ENCODE data around the gene NRG2. TPM values are rescaled to one million over a fixed set of nuclear protein-coding genes. Genes with fewer than 3 reads are reported as not detected.

The NRG2 gene
- total and polyA plus RNA-seq, 4 donors = 2.4 to 11.5 (median 7.3) TPM

DNA sequence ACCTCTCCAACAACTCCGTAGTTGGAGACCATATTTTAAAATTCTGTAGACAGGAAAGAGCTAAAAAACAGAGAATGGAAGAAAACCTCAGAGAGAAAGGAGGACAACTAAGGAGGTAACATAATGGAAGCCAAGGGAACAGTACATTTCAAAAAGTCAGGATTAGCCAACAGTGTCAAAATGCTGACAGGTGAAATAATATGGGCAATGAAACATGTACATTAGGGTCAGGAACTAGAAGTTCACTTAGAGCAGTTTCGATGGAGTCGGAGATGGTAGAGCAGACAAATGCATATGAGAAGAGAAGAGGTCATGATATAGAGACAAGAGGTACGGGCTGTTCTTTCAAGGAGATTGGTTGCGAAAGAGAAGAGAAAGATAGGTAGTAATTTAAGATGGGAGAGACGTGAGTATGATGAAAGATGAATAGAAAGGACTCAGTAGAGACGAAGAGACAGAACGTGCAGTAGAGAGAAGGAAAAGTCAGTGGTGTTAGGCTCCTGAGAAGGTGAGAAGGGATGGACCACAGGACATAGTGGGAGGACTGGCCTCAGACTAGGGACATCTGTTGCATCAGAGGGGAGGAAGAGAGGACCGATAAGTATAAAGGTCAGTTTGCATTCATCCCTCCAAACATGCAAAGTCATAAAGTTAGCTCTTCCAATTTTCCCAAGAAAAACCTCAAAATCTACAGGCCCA lies 25.6 kb downstream of the NRG2 start:
- Histone ChIP-seq H3K9me3 (ENCODE audit: control insufficient read depth, insufficient read depth, low read length) (no peaks in the 10 kb centered on the region), H3K36me3 (ENCODE audit: control insufficient read depth, insufficient read depth, low read length) (no peaks in the 10 kb centered on the region), H3K27ac (ENCODE audit: low read depth, low read length) (no peak overlapping the region), H3K4me1 (ENCODE audit: control insufficient read depth, insufficient read depth, low read length) (no peaks in the 10 kb centered on the region), H3K4me3 (ENCODE audit: low read depth, low read length) (no peak overlapping the region), H3K27me3 (ENCODE audit: control insufficient read depth, insufficient read depth, low read length) (no peaks in the 10 kb centered on the region)
- WGBS (ENCODE audit: insufficient coverage) = 95% methylated on average over 7 of the region's 9 CpGs
- no peak for DNase-seq (ENCODE audit: low read depth in 4 of 6, low spot score in 6 of 6)

DNA sequence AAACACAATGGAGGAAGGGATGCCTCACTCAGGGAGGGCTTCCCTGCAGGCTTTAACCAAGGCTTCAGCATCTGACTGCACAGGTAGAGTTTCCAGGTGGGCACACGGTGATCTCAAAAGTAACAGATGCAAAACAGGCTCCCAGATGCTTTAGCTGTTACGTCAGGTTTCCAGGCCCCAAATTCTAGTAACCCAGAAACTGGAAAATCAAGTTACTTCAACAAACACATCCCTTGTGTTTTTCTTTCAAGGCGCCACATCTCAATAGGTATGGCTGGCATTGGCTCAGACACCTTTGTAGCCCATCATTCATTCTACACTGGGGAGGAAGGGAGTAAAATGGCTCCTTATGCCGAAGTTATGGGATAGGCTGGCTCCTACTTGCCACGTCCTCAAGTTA lies 27.4 kb downstream of the NRG2 start:
- H3K27me3 ChIP-seq (ENCODE audit: control insufficient read depth, insufficient read depth, low read length) = no peaks in the 10 kb centered on the region
- WGBS (ENCODE audit: insufficient coverage) = 84% methylated on average over 3 of the region's 5 CpGs
- H3K36me3 ChIP-seq (ENCODE audit: control insufficient read depth, insufficient read depth, low read length) = no peaks in the 10 kb centered on the region
- no peak overlapping the region for H3K27ac ChIP-seq (ENCODE audit: low read depth, low read length)
- no peaks in the 10 kb centered on the region for H3K9me3 ChIP-seq (ENCODE audit: control insufficient read depth, insufficient read depth, low read length)
- no peak for DNase-seq (ENCODE audit: low read depth in 4 of 6, low spot score in 6 of 6)
- no peak overlapping the region for H3K4me3 ChIP-seq (ENCODE audit: low read depth, low read length)
- no peaks in the 10 kb centered on the region for H3K4me1 ChIP-seq (ENCODE audit: control insufficient read depth, insufficient read depth, low read length)

DNA sequence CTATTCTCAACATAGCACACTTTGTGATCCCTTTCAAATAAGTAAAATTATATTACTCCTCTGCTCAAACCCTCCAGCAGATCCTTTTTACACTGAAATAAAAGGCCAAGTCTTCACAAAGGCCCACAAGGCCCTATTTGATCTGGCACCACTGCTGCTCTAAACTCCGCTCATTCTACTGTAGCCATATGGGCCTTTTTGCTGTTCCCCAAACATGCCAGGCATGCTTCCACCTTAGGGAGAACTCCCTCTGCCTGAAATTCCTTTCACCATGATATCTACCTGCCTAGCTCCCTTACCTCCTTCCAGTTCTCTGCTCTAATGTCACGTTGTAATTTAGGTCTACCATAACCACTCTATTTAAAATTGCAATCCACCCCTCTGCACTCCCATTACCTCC lies 28.3 kb downstream of the NRG2 start:
- Histone ChIP-seq H3K4me1 (ENCODE audit: control insufficient read depth, insufficient read depth, low read length) (no peaks in the 10 kb centered on the region), H3K27me3 (ENCODE audit: control insufficient read depth, insufficient read depth, low read length) (no peaks in the 10 kb centered on the region), H3K9me3 (ENCODE audit: control insufficient read depth, insufficient read depth, low read length) (no peaks in the 10 kb centered on the region), H3K36me3 (ENCODE audit: control insufficient read depth, insufficient read depth, low read length) (no peaks in the 10 kb centered on the region), H3K4me3 (ENCODE audit: low read depth, low read length) (no peak overlapping the region), H3K27ac (ENCODE audit: low read depth, low read length) (no peak overlapping the region)
- 100% methylated on average over 1 of the region's 2 CpGs for WGBS (ENCODE audit: insufficient coverage)
- no peak for DNase-seq (ENCODE audit: low read depth in 4 of 6, low spot score in 6 of 6)

DNA sequence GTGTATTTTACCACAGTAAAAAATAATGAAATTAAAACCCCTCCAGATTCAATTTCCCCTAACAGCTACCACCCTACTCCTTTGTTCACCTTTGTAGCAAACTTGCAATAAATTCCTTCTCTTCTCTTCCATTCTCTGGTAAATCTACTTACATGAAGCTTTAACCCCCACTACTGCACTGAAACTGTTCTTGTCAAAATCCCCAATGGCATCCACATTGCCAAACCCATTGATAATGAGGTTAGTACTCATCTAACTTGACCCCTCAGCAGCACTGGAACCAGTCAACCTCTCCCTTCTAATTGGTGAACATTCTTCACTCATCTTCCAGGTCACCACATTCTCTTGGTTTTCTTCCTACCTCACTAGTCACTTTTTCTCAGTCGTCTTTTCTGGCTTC lies 29.6 kb downstream of the NRG2 start:
- H3K36me3 ChIP-seq (ENCODE audit: control insufficient read depth, insufficient read depth, low read length) = no peaks in the 10 kb centered on the region
- H3K27ac ChIP-seq (ENCODE audit: low read depth, low read length) = no peak overlapping the region
- no peaks in the 10 kb centered on the region for H3K4me1 ChIP-seq (ENCODE audit: control insufficient read depth, insufficient read depth, low read length)
- no peak for DNase-seq (ENCODE audit: low read depth in 4 of 6, low spot score in 6 of 6)
- H3K4me3 ChIP-seq (ENCODE audit: low read depth, low read length) = no peak overlapping the region
- no peaks in the 10 kb centered on the region for H3K9me3 ChIP-seq (ENCODE audit: control insufficient read depth, insufficient read depth, low read length)
- no peaks in the 10 kb centered on the region for H3K27me3 ChIP-seq (ENCODE audit: control insufficient read depth, insufficient read depth, low read length)
- WGBS (ENCODE audit: insufficient coverage) = no CpG with 5 or more reads among the region's 1 CpG

DNA sequence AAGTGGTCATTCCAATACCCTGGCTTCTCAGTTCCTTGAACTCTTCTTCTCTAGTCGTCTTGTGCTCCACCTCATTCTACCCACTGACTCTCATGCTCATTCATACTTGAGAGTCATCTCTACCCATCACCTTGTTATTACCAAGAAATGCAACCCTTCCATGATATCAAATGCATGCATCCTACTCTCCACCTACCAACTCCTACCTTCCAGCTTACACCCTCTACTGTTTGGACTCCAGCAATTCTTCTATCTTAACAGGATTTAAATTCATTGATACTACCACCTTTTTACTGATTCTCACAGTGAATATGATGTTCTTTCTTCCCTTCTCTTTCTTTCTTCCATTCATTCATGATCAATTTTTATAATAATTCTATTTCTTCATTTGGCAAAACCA lies 30.7 kb downstream of the NRG2 start:
- Histone ChIP-seq H3K9me3 (ENCODE audit: control insufficient read depth, insufficient read depth, low read length) (no peaks in the 10 kb centered on the region), H3K27me3 (ENCODE audit: control insufficient read depth, insufficient read depth, low read length) (no peaks in the 10 kb centered on the region), H3K4me3 (ENCODE audit: low read depth, low read length) (no peak overlapping the region), H3K27ac (ENCODE audit: low read depth, low read length) (no peak overlapping the region), H3K36me3 (ENCODE audit: control insufficient read depth, insufficient read depth, low read length) (no peaks in the 10 kb centered on the region), H3K4me1 (ENCODE audit: control insufficient read depth, insufficient read depth, low read length) (no peaks in the 10 kb centered on the region)
- DNase-seq (ENCODE audit: low read depth in 4 of 6, low spot score in 6 of 6) = no peak
- WGBS (ENCODE audit: insufficient coverage) = 78% methylated on average over 1 of the region's 1 CpG

DNA sequence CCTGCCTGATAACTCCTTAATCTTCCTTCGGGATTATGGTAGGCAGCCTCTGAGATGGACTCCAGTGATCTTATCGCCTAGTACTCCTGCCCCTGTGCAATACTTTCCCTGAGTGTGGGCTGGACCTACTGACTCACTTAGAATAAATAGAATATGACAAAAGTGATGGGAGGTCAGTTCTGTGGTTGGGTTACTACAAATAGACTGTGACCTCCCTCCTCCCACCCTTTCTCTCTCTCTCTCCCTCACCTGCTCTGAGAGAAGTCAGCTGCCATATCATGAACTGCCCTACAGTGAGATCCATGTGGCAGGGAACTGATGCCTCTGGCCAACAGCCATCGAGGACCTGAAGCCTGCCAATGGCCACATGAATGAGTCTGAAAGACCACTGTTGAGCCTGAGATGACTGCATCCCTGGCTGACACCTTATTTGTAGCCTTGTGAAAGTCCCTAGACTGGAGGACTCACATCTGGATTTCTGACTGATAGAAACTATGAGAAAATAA lies 31.7 kb downstream of the NRG2 start:
- no peak for DNase-seq (ENCODE audit: low read depth in 4 of 6, low spot score in 6 of 6)
- no peaks in the 10 kb centered on the region for H3K36me3 ChIP-seq (ENCODE audit: control insufficient read depth, insufficient read depth, low read length)
- no peaks in the 10 kb centered on the region for H3K27me3 ChIP-seq (ENCODE audit: control insufficient read depth, insufficient read depth, low read length)
- H3K4me3 ChIP-seq (ENCODE audit: low read depth, low read length) = no peak overlapping the region
- H3K27ac ChIP-seq (ENCODE audit: low read depth, low read length) = no peak overlapping the region
- H3K4me1 ChIP-seq (ENCODE audit: control insufficient read depth, insufficient read depth, low read length) = no peaks in the 10 kb centered on the region
- no peaks in the 10 kb centered on the region for H3K9me3 ChIP-seq (ENCODE audit: control insufficient read depth, insufficient read depth, low read length)
- WGBS (ENCODE audit: insufficient coverage) = 62% methylated on average over 2 of the region's 3 CpGs

DNA sequence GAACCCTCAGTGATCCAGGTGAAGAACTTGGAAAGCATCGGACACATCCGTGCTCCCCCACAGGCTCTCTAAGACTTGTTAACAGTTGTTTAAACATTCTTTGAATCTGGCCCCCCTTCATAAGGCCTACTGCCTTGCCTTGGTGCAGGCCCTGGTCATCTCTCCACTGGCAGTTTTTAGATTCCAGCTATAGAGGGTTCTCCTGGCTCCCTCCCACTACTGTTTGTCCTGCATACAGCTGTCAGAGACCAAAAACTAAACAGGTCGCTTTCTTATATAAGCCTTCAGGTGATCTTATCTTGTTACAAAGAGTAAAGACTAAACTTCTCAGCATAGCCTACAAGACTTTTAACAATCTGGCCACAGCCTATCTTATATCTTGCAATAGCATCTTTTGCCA lies 32.3 kb downstream of the NRG2 start:
- Histone ChIP-seq H3K4me1 (ENCODE audit: control insufficient read depth, insufficient read depth, low read length) (no peaks in the 10 kb centered on the region), H3K4me3 (ENCODE audit: low read depth, low read length) (no peak overlapping the region), H3K27me3 (ENCODE audit: control insufficient read depth, insufficient read depth, low read length) (no peaks in the 10 kb centered on the region), H3K9me3 (ENCODE audit: control insufficient read depth, insufficient read depth, low read length) (no peaks in the 10 kb centered on the region), H3K27ac (ENCODE audit: low read depth, low read length) (no peak overlapping the region), H3K36me3 (ENCODE audit: control insufficient read depth, insufficient read depth, low read length) (no peaks in the 10 kb centered on the region)
- 86% methylated on average over 2 of the region's 3 CpGs for WGBS (ENCODE audit: insufficient coverage)
- DNase-seq (ENCODE audit: low read depth in 4 of 6, low spot score in 6 of 6) = no peak

DNA sequence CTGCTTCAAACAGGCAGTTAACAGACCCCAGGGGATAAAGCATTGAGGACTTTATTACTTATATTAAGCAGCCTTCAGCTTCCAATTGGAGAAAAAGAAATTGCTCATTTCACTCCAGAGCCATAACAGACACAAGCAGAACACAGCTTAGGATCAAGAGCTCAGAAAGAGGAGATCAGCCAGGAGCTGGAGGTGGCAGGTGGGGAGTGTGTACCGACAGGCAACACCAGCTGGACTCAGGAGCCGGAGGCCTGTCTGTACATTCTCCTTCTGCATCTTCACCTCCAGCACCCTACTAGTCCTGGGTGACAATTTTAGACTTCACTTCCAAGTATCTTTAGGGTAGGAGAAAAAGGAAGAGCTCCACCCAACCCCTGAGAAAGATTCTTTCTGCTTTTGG lies 35.8 kb downstream of the NRG2 start:
- no CpG with 5 or more reads among the region's 2 CpGs for WGBS (ENCODE audit: insufficient coverage)
- no peaks in the 10 kb centered on the region for H3K27me3 ChIP-seq (ENCODE audit: control insufficient read depth, insufficient read depth, low read length)
- DNase-seq (ENCODE audit: low read depth in 4 of 6, low spot score in 6 of 6) = peak in 1 of 6 donors; percentile 80
- no peak overlapping the region for H3K4me3 ChIP-seq (ENCODE audit: low read depth, low read length)
- H3K9me3 ChIP-seq (ENCODE audit: control insufficient read depth, insufficient read depth, low read length) = no peaks in the 10 kb centered on the region
- no peaks in the 10 kb centered on the region for H3K4me1 ChIP-seq (ENCODE audit: control insufficient read depth, insufficient read depth, low read length)
- no peak overlapping the region for H3K27ac ChIP-seq (ENCODE audit: low read depth, low read length)
- no peaks in the 10 kb centered on the region for H3K36me3 ChIP-seq (ENCODE audit: control insufficient read depth, insufficient read depth, low read length)

DNA sequence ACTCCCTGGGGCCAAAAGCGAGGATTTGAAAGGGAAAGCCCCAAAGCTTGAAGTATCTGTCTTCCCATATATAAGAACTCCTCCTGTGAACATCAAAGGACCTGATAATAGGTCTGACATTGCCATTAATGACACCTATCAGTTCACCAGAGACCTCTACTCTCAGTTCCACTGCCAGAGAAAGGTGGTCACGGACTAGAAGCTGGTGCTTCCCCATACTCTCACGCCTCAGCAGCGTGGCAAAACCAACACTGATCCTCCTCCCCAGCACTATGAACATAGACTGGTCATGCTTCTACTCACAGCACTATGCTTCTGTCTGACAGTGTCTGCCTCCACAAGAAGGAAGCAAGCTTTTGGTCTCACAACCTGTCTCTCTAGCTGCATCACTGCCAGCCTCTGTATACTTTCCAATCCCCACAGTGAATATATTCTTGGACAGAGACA lies 37.9 kb downstream of the NRG2 start:
- peaks cover 4% of the 10 kb centered on the region for H3K4me1 ChIP-seq (ENCODE audit: control insufficient read depth, insufficient read depth, low read length)
- no peaks in the 10 kb centered on the region for H3K27me3 ChIP-seq (ENCODE audit: control insufficient read depth, insufficient read depth, low read length)
- DNase-seq (ENCODE audit: low read depth in 4 of 6, low spot score in 6 of 6) = no peak
- H3K9me3 ChIP-seq (ENCODE audit: control insufficient read depth, insufficient read depth, low read length) = no peaks in the 10 kb centered on the region
- 77% methylated on average over 4 of the region's 4 CpGs for WGBS (ENCODE audit: insufficient coverage)
- H3K4me3 ChIP-seq (ENCODE audit: low read depth, low read length) = no peak overlapping the region
- H3K36me3 ChIP-seq (ENCODE audit: control insufficient read depth, insufficient read depth, low read length) = no peaks in the 10 kb centered on the region
- H3K27ac ChIP-seq (ENCODE audit: low read depth, low read length) = no peak overlapping the region

DNA sequence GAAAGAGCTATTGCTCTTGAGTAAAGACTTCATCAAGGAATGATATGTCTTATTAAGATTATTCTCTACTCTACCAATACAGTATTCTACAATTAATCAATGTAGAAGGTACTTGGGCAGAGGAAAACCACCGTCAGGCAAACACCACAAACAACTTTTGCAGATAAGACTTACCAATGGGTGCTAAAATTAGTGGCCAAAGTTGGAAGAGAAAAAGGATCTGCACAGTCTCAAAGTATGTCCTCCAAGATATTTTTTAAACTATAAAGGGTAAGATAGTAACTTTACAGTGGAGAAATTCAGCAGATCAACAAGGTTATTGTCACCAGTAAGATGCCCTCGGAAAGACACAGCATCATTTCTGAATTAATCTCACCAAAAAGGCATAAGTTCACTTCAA lies 38.9 kb downstream of the NRG2 start:
- no peaks in the 10 kb centered on the region for H3K36me3 ChIP-seq (ENCODE audit: control insufficient read depth, insufficient read depth, low read length)
- H3K9me3 ChIP-seq (ENCODE audit: control insufficient read depth, insufficient read depth, low read length) = no peaks in the 10 kb centered on the region
- DNase-seq (ENCODE audit: low read depth in 4 of 6, low spot score in 6 of 6) = no peak
- H3K27ac ChIP-seq (ENCODE audit: low read depth, low read length) = no peak overlapping the region
- H3K4me3 ChIP-seq (ENCODE audit: low read depth, low read length) = no peak overlapping the region
- H3K27me3 ChIP-seq (ENCODE audit: control insufficient read depth, insufficient read depth, low read length) = no peaks in the 10 kb centered on the region
- no CpG with 5 or more reads among the region's 2 CpGs for WGBS (ENCODE audit: insufficient coverage)
- H3K4me1 ChIP-seq (ENCODE audit: control insufficient read depth, insufficient read depth, low read length) = peaks cover 5% of the 10 kb centered on the region

All from spinal cord (tissue), 10 donors.